ENCODE results near the gene SUPT20HL1.

DNA sequence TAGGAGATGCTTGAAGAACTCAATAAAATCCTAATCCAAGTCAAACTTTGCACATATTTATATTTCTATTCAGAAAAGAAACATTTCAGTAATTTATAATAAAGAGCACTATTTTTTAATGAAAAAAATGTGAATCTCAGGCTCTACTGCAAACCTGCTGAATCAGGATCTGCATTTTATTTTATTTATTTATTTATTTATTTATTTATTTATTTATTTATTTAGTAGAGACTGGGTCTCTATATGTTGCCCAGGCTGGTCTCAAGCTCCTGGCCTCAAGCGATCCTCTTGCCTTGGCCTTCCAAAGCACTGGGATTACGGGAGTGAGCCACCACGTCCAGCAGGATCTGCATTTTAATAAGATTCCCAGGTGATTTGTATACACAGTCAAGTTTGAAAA is 16.0 kb downstream of the SUPT20HL1 start:
- TF ChIP-seq, protein P1, sequence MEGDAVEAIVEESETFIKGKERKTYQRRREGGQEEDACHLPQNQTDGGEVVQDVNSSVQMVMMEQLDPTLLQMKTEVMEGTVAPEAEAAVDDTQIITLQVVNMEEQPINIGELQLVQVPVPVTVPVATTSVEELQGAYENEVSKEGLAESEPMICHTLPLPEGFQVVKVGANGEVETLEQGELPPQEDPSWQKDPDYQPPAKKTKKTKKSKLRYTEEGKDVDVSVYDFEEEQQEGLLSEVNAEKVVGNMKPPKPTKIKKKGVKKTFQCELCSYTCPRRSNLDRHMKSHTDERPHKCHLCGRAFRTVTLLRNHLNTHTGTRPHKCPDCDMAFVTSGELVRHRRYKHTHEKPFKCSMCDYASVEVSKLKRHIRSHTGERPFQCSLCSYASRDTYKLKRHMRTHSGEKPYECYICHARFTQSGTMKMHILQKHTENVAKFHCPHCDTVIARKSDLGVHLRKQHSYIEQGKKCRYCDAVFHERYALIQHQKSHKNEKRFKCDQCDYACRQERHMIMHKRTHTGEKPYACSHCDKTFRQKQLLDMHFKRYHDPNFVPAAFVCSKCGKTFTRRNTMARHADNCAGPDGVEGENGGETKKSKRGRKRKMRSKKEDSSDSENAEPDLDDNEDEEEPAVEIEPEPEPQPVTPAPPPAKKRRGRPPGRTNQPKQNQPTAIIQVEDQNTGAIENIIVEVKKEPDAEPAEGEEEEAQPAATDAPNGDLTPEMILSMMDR (IDR thresholded peaks at IDR 0.05): no peak
- TF ChIP-seq POLR2A (IDR thresholded peaks at IDR 0.05): no peak
